HepG2 (cell line): Measurements from ENCODE around the gene HIPK3. TPM values are rescaled to one million over a fixed set of nuclear protein-coding genes. Genes with fewer than 3 reads are reported as not detected.
A peak's percentile ranks its signal among the peaks of the same experiment; 100 is the strongest.

ENCODE experiments used
- ARHGAP35 ChIP-seq: sonication (generic); formaldehyde crosslinking; IDR thresholded peaks from 2 replicates; pipeline ENCODE4 v1.9.0; 2022; ENCODE audit warnings: mild to moderate bottlenecking, inconsistent platforms, moderate library complexity, missing genetic modification reagents, borderline replicate concordance
- ARNTL ChIP-seq: sonication (generic); formaldehyde crosslinking; IDR thresholded peaks from 2 replicates; pipeline ENCODE4 v1.4.0; 2020; ENCODE audit warnings: mild to moderate bottlenecking, missing genetic modification reagents
- ATF5 ChIP-seq: sonication (generic); formaldehyde crosslinking; IDR thresholded peaks from 2 replicates; pipeline ENCODE4 v1.4.0; 2020; ENCODE audit warnings: mild to moderate bottlenecking, low read depth, missing genetic modification reagents
- CREB1 ChIP-seq, 2 experiments: fragments of 450-650 bp in 1 of 2; IDR thresholded peaks; 2 replicates each; pipeline ENCODE4 v1.6.1; 2016 to 2017; ENCODE audit warnings: control low read depth in 1 of 2, mild to moderate bottlenecking in 1 of 2, missing compliant biosample characterization in 1 of 2, missing genetic modification characterization in 1 of 2
- ERF ChIP-seq: IDR thresholded peaks from 2 replicates; pipeline ENCODE4 v1.6.1; 2018; ENCODE audit warnings: missing biosample characterization, missing genetic modification reagents
- KLF9 ChIP-seq: IDR thresholded peaks from 2 replicates; pipeline ENCODE4 v1.6.1; 2016; ENCODE audit warnings: low read depth
- PATZ1 ChIP-seq: sonication (generic); formaldehyde crosslinking; IDR thresholded peaks from 2 replicates; pipeline ENCODE4 v1.4.0; 2020; ENCODE audit warnings: missing genetic modification reagents
- SP4 ChIP-seq: sonication (generic); formaldehyde crosslinking; IDR thresholded peaks from 2 replicates; pipeline ENCODE4 v1.8.1; 2023; ENCODE audit warnings: mild to moderate bottlenecking, missing genetic modification reagents
- ZBTB37 ChIP-seq: sonication (generic); formaldehyde crosslinking; IDR thresholded peaks from 2 replicates; pipeline ENCODE4 v1.4.0; 2020; ENCODE audit warnings: mild to moderate bottlenecking, missing genetic modification reagents
- ZBTB7B ChIP-seq: sonication (generic); formaldehyde crosslinking; IDR thresholded peaks from 2 replicates; pipeline ENCODE4 v1.4.0; 2020; ENCODE audit warnings: missing genetic modification reagents
- ZNF350 ChIP-seq: sonication (generic); formaldehyde crosslinking; IDR thresholded peaks from 2 replicates; pipeline ENCODE4 v1.4.0; 2020; ENCODE audit warnings: mild to moderate bottlenecking, low read depth, missing genetic modification reagents, borderline replicate concordance
- ZNF496 ChIP-seq: sonication (generic); formaldehyde crosslinking; IDR thresholded peaks from 2 replicates; pipeline ENCODE4 v1.8.1; 2023; ENCODE audit warnings: mild to moderate bottlenecking, moderate library complexity, missing genetic modification reagents; ENCODE audit not compliant: insufficient replicate concordance
- ZNF589 ChIP-seq: sonication (generic); formaldehyde crosslinking; conservative IDR thresholded peaks from 2 replicates; pipeline ENCODE4 v1.8.0; 2022; ENCODE audit warnings: mild to moderate bottlenecking, moderate library complexity, missing genetic modification reagents
- ZNF776 ChIP-seq: sonication (generic); formaldehyde crosslinking; IDR thresholded peaks from 2 replicates; pipeline ENCODE4 v1.4.0; 2020; ENCODE audit warnings: mild to moderate bottlenecking, missing genetic modification reagents
- ZNF784 ChIP-seq: sonication (generic); formaldehyde crosslinking; IDR thresholded peaks from 2 replicates; pipeline ENCODE4 v1.5.1; 2020; ENCODE audit warnings: missing genetic modification reagents, mild to moderate bottlenecking, borderline replicate concordance
- ZNF790 ChIP-seq: sonication (generic); formaldehyde crosslinking; IDR thresholded peaks from 2 replicates; pipeline ENCODE4 v1.8.0; 2022; ENCODE audit warnings: missing genetic modification reagents, mild to moderate bottlenecking, borderline replicate concordance
- ZSCAN5A ChIP-seq: sonication (generic); formaldehyde crosslinking; IDR thresholded peaks from 2 replicates; pipeline ENCODE4 v1.8.0; 2022; ENCODE audit warnings: mild to moderate bottlenecking, missing genetic modification reagents, borderline replicate concordance
- ZXDC ChIP-seq: sonication (generic); formaldehyde crosslinking; IDR thresholded peaks from 2 replicates; pipeline ENCODE4 v1.5.0; 2020; ENCODE audit warnings: mild to moderate bottlenecking, missing genetic modification reagents
- polyA plus RNA-seq, 8 experiments: library from polyadenylated mRNA; depleted of rRNA in 3 of 8; stranded (reverse) in 7 of 8; unstranded in 1 of 8; fragments of >200 nt; fragmentation: Illumina TruSeq in 4 of 8; extraction: Trizol in 4 of 8; gene quantifications; 2 replicates each; pipeline versions ENCODE4 v1.2.1 to v1.2.3, GENCODE V29; 2011 to 2016; ENCODE audit warnings: low read depth in 4 of 8, missing spikeins in 1 of 8, mixed read lengths in 1 of 8; ENCODE audit not compliant: insufficient read depth in 1 of 8
- total RNA-seq, 5 experiments: library from RNA; depleted of rRNA; stranded (reverse); fragments of >200 nt; fragmentation: Illumina TruSeq; extraction: Trizol; gene quantifications; 2 replicates each; pipeline ENCODE4 v1.2.3, GENCODE V29; 2016; ENCODE audit warnings: low read depth in 1 of 5

HIPK3 gene
- total and polyA plus RNA-seq, 2 of the 13 experiments (the other 11 are each of a cell fraction or from before 2014, with no cell fraction given) = 20.5 to 44.3 TPM

GRCh38 chr11:33257160-33257896 is at the start of gene HIPK3 (continued):
- TF ChIP-seq PATZ1 (CRISPR knock-in tag) (no peak), SP4 (0 out of 2 replicates have a peak, but pooled peaks have one; percentile 14), ATF5 (CRISPR knock-in tag) (no peak), ZNF784 (CRISPR knock-in tag) (peak; percentile 39; the same call in 1 of the 2 replicates), ZNF776 (CRISPR knock-in tag) (0 out of 2 replicates have a peak, but pooled peaks have one; percentile 36), ZBTB37 (CRISPR knock-in tag) (no peak), CREB1 (IDR thresholded peaks at IDR 0.05) (no peak), CREB1 (CRISPR knock-in tag; IDR thresholded peaks at IDR 0.05) (no peak), ZSCAN5A (CRISPR knock-in tag) (peak; percentile 41; the same call in 1 of the 2 replicates), ARNTL (CRISPR knock-in tag) (0 out of 2 replicates have a peak, but pooled peaks have one; percentile 28), ERF (CRISPR knock-in tag) (peak; percentile 17; the same call in 1 of the 2 replicates), ZNF496 (CRISPR knock-in tag) (no peak), ZNF790 (CRISPR knock-in tag) (0 out of 2 replicates have a peak, but pooled peaks have one; percentile 11), ZNF589 (CRISPR knock-in tag) (no peak), ZXDC (CRISPR knock-in tag) (0 out of 2 replicates have a peak, but pooled peaks have one; percentile 17), ZBTB7B (CRISPR knock-in tag) (no peak; the same call in 1 of the 2 replicates), ZNF350 (CRISPR knock-in tag) (no peak; the same call in 1 of the 2 replicates), KLF9 (CRISPR knock-in tag) (0 out of 2 replicates have a peak, but pooled peaks have one; percentile 6), ARHGAP35 (peak; percentile 48; the same call in 1 of the 2 replicates)
